HG02759 (cell line): ENCODE data around the gene GMPR.
A peak's percentile ranks its signal among the peaks of the same experiment; 100 is the strongest.

ENCODE experiments used
- ATAC-seq: cut with Tn5 transposase; IDR thresholded peaks from one replicate; pipeline ENCODE4 v1.9.1; 2021; ENCODE audit warnings: mild to moderate bottlenecking, moderate library complexity; ENCODE audit not compliant: unreplicated experiment

GMPR gene

GRCh38 chr6:16238057-16238962 is at the start of gene GMPR:
Gene GMPR (plus strand): TSS chr6:16238587. CDS start chr6:16238694, 107 bp downstream.
- peak; percentile 74 for ATAC-seq

- no peak for ATAC-seq
Measured at GRCh38 chr6:16190214-16190613, 48.2 kb upstream of the GMPR start.

- no peak for ATAC-seq
Measured at GRCh38 chr6:16196260-16196983, 42.0 kb upstream of the GMPR start.

- no peak for ATAC-seq
Measured at GRCh38 chr6:16196984-16197546, 41.3 kb upstream of the GMPR start.

GRCh38 chr6:16198061-16198705 is 40.2 kb upstream of the GMPR start:
- no peak for ATAC-seq

- ATAC-seq, result no peak
Measured at GRCh38 chr6:16199804-16200203, 38.6 kb upstream of the GMPR start.

- ATAC-seq, result no peak
Measured at GRCh38 chr6:16200321-16200883, 38.0 kb upstream of the GMPR start.

GRCh38 chr6:16201706-16202105 is 36.7 kb upstream of the GMPR start:
- no peak for ATAC-seq

- peak; percentile 14 for ATAC-seq
Measured at GRCh38 chr6:16204653-16205376, 33.6 kb upstream of the GMPR start.

GRCh38 chr6:16205377-16206144 is 32.8 kb upstream of the GMPR start:
- peak; percentile 92 for ATAC-seq

- no peak for ATAC-seq
Measured at GRCh38 chr6:16206595-16207037, 31.8 kb upstream of the GMPR start.

- no peak for ATAC-seq
Measured at GRCh38 chr6:16208989-16209388, 29.4 kb upstream of the GMPR start.

- no peak for ATAC-seq
Measured at GRCh38 chr6:16209539-16209938, 28.8 kb upstream of the GMPR start.

- ATAC-seq, result no peak
Measured at GRCh38 chr6:16212276-16212675, 26.1 kb upstream of the GMPR start.

- no peak for ATAC-seq
Measured at GRCh38 chr6:16216501-16217155, 21.8 kb upstream of the GMPR start.

GRCh38 chr6:16217156-16217721 is 21.1 kb upstream of the GMPR start:
- ATAC-seq, result no peak

- ATAC-seq, result no peak
Measured at GRCh38 chr6:16222826-16223225, 15.6 kb upstream of the GMPR start.

- no peak for ATAC-seq
Measured at GRCh38 chr6:16223362-16223761, 15.0 kb upstream of the GMPR start.

GRCh38 chr6:16224409-16224808 is 14.0 kb upstream of the GMPR start:
- no peak for ATAC-seq
